ENCODE measurements around the gene UBE2E3. TPM values are rescaled to one million over a fixed set of nuclear protein-coding genes. Genes with fewer than 3 reads are reported as not detected.

The UBE2E3 gene
- polyA plus RNA-seq, 4 donors = 221 to 261 (median 242) TPM

DNA sequence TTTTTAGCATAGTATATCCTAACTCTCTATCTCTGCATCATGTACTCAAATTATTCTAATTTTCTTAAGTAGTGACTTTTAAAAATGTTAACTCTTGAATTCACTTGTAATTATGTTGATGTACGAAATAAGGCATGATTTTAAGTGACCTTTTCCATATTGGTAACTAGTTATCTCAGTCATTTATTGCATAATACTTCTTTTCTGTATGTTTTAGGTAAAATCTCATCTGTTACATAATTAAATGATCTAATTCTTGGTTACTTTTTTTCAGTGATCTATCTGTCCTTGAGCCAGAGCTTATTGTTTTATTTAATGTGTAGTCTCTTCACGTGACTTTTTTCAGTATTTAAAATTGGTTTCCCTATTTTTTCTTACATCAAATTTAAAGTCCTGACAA lies 4.8 kb upstream of the UBE2E3 start:
- DNase-seq (ENCODE audit: low read depth in 4 of 4, low spot score in 3 of 4) = no peak

DNA sequence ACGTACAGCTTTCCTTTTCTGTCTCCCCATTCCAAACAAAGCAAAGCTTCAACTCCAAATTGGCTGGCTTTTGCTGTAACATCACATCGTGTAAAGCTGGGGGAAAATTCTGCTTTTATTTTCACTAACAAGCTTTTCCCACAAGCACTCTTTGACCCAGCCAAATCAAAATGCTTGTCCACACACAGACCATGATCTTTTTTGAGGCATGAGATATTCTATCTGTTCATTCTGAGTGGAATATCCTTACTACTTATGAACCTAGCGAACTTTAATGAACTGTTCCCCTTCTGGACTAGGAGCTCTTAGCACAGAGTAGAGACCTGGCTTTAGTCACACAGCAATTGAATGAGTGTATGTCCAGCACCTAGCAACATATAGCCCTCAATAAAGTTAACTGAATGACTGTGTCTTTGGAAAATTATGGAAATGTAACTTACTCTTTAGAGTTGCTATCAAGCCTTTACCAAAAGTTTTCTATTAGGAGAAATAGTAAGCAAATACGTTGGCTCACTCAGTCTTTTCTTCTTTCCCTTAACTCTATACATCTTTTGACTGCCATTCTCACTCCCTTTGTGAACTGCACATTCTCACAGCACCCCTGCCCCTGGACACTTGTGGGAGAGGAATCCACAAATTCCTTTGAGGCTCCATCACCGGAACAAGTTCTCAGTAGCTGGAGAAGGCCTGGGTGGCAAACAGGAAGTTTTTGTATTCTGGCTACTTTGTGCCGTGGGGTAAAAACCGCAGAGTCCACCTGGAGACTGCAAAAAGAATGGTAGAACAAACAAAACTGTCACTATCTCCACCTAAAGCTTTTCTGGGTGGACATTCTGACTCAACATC lies 1.3 kb upstream of the UBE2E3 start:
- no peak for DNase-seq (ENCODE audit: low read depth in 4 of 4, low spot score in 3 of 4)

DNA sequence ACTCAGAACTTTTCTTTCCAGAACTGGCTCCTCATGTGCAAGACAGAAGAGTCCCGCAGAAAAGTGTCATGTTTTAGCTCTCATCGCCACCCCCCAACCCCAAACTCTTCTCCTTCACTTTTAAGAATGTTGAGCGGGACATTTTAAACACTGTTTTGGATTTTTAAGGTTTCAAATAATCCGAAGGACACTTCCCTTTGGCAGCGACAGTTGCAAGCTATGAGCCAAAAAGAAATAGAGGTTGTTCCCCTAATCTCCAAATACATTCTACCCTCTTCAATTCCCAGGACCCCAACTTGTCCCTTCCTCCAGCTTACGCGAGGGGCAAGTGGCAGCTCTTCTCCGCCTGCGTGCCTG lies 678 bp upstream of the UBE2E3 start:
- no peak for DNase-seq (ENCODE audit: low read depth in 4 of 4, low spot score in 3 of 4)

DNA sequence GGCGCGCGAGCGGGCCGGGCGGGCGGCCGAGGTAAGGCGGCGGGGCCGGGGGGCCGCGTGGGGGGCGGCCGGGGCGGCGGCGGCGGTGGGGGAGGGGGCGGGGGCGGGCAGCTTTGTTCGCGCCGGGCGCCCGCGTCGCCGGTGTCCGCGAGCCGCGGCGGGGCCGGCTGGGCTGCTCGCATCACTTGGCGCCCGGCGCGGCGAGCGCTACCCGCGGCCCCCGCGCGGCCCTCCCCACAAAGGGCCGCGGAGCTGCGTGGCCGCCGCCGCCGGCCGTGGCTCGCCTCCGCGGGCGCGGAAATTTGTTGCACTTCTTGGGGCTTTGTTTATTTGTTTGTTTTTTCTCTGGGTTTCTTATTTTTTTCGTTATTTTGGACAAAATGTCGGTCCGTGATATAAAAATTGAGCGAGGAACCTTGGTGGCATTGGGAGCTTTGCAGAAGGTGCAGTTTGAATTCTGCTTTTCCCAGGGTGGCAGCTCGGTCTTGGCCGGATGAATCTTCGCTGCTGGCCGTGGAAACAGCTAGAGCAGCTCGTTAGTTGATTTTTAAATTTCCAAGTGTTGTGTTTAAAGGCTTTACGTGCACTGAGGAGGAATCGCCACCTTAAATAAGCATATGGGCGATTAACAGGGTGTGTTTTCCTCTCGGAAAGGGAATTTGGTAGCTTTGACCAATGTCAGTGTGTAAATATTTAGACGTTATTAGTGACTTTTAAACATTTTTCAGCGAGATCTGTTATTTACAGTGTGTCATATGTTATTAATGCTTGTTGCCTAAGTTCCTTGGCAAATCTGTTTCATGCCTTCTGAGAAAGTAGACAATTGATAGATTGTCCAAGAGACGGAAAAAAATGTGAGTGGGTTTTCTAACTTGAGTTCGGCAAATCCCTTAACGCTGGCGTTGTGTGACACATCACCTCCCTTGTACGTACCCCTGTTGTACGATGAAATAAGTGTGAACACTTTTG lies 822 bp downstream of the UBE2E3 start:
- DNase-seq (ENCODE audit: low read depth in 4 of 4, low spot score in 3 of 4) = peak in 1 of 4 donors; percentile 32

DNA sequence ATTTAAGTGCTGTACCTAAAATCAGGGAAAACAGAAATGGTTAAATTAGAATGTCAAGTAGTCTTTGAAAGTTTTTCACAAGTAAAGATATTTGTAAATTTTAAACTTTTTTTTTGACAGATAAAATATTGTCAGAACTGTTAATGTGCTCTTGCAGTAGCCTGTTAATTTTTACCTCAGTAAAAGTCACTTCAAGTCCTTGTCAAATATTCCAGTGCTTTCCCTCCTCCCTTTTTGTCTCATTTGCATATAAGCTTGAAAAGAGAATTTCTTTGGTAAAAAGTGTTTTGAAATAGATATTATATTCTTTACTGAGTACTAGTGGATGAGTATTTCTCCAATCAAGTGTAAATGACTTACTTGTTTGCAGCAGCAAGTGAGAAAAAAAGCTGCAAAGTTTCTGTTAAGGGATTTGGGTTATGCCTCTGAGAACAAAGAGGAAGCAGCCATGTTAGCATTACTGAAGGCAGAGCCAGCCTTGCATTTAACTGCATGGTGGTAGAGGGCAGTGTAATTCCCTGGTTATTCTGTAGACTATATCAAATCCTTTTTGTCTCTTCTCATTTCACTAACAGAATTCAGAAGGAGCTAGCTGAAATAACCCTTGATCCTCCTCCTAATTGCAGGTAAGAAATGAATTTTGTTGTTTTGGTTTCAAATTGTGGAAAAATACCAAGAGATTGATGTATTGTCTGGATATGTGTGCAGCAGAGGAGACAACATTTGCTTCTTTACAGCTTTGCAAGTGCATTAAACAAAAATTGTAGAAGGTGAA lies 3.2 kb downstream of the UBE2E3 start:
- peak in 3 of 4 donors; percentile 48 to 59 (median 56) for DNase-seq (ENCODE audit: low read depth in 4 of 4, low spot score in 3 of 4)

DNA sequence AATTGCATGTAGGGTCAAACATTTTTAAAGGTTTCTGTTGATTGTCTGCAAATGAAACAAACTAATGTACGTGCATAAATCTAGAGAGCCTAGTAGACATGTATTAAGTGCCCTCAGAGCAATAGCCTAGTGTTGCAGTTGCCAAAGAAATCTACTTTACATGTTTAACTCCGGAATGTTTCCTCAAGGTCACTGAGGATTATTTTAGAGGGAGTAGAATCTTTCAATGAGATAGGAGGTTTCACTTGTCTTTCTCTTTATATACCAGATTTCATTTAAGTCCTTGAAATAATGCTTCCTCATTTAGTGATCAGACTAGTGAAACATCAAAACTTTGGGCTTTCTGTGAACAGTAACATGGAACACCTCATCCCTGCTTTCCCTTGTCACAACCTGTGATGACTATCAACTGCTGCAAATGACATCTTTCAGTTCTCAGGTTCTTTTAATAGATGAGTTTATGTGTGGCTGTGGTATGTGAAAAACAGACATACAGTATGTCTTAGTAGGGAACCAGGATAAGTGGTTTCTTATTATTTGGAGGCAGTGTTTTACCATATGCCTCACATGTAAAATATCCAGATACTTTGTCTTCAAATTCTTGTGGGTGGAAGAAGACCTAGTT lies 5.5 kb downstream of the UBE2E3 start:
- DNase-seq (ENCODE audit: low read depth in 4 of 4, low spot score in 3 of 4) = no peak

DNA sequence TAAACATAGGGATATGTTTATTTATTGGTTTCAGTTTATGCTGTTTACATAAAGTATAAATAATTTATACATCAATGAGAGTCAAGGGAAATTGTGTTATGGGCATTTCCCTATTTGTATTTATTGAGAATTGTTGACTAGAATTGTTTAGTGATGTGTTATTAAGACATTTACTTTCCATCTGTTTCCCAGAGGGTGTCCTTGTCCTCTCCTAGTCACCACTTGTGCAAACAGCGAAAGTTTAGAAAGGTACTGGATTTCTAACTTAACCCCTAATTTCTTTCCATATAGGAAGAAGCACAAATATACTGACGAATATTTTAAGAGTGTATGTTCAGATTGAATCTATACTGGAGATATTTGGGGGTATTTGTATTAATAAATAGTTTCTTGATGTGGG lies 6.7 kb downstream of the UBE2E3 start:
- DNase-seq (ENCODE audit: low read depth in 4 of 4, low spot score in 3 of 4) = no peak

DNA sequence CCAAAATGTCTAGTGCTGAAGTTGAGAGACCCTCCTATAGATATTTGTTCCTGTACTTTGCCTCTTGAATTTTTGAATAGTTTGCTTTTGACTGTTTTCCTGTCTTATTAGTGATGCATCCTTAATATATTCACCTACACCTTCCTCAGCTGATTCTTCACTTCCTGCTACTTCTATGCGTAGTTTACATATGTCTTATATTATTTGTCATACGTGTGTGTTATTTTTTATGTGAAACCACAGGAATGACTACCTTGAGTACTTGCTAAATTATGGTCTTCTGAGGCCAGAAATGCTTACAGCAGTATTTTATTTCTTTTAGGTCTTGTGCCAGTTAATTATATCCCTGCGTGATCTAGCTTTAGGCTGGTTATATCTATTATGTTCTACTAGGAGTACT lies 9.9 kb downstream of the UBE2E3 start:
- DNase-seq (ENCODE audit: low read depth in 4 of 4, low spot score in 3 of 4) = no peak

DNA sequence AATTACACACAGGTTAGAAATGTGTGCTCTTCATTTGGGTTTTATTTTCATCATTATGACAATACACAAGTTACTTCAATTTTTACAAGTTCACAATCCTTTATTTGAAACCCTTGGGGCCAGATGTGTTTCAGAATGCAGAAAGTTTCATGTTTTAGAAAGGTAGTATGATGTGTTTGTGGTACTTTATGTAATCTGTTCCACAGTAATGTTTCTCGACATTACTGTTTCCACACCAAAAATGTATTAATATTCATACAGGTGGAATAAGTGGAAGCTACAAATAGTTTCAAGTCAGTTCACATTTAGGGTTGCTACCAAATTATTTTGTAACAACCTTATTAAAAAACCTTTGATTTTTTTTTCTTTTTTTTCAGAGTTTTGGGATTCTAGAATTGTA lies 10.4 kb downstream of the UBE2E3 start:
- DNase-seq (ENCODE audit: low read depth in 4 of 4, low spot score in 3 of 4) = no peak

DNA sequence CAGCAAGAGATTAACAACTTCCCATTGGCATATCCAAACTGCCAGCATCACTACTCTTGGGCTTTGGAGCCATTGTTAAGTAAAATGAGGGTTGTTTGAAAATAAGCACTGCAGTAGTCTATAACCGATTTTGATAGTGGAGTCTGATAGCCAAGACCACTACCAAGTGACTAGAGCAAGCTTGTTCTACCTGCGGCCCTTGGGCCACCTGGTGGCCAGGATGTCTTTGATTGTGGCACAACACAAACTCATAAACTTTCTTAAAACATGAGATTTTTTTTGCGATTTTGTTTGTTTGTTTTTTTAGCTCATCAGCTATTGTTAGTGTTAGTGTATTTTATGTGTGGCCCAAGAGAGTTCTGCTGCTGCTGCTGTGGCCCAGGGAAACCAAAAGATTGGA lies 11.0 kb downstream of the UBE2E3 start:
- no peak for DNase-seq (ENCODE audit: low read depth in 4 of 4, low spot score in 3 of 4)

DNA sequence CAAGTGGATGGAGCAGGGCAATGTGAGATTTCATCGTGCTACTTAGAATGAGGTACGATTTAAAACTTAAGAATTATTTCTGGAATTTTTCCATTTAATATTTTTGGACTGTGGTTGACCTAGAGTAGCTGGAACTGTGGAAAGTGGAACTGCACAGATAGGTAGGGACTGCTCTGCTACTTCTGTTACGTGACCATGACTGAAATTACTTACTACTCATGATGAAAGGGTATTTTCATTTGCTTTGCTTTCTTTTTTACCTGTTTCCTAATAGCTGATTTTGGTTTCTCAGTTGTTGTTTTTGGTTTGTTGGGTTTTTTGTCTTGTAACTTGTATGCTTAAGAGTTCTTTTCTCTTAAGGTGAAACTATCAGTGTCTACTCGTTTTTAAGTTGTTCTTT lies 11.4 kb downstream of the UBE2E3 start:
- no peak for DNase-seq (ENCODE audit: low read depth in 4 of 4, low spot score in 3 of 4)

DNA sequence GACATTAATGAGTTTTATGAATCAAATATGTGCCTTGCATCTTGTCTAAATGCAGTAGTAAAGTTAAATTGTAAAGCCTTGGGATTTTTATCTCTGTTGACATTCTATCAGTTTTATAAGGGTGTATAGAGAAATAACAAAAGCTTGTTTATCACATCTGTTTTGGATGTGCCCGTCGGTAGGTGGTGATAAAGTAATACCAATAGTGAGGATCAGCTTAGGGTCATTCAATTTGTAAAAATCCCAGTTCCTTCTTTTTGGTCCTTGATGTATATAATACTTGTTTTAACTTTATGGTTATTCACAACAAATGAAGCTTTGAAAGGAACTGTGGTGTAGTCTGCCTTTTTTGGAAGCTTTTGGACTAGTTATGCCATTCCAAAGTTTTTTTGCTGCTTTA lies 12.6 kb downstream of the UBE2E3 start:
- no peak for DNase-seq (ENCODE audit: low read depth in 4 of 4, low spot score in 3 of 4)

DNA sequence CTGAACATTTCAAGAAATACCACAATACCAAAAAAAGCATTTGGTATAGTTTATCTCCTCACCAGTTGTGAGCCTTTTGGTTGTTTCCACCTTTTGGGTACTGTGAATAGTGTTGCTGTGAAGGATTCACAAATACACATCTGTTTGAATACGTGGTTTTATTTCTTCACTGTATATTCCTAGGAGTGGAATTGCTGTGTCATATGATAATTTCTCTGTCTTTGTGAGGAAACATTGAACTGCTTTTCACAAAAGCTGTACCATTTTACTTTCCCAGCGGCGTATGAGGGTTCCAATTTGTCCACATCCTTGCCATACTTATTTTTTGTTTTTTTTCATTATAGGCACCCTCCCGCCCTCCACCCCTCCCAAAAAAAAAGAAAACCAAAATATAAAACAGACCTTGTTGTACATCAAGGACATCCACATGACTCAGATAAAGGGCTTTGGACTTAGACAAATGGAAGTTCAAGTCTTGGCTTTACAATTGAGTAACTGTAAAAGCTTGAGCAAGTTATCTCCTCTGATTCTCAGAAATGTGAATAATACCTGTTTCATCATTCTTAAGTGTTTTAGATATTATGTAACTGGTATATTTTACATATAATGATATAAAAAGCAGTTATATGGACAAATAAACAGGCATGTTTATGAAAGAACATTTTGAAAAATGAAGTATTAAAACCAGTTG lies 19.0 kb downstream of the UBE2E3 start:
- DNase-seq (ENCODE audit: low read depth in 4 of 4, low spot score in 3 of 4) = no peak

DNA sequence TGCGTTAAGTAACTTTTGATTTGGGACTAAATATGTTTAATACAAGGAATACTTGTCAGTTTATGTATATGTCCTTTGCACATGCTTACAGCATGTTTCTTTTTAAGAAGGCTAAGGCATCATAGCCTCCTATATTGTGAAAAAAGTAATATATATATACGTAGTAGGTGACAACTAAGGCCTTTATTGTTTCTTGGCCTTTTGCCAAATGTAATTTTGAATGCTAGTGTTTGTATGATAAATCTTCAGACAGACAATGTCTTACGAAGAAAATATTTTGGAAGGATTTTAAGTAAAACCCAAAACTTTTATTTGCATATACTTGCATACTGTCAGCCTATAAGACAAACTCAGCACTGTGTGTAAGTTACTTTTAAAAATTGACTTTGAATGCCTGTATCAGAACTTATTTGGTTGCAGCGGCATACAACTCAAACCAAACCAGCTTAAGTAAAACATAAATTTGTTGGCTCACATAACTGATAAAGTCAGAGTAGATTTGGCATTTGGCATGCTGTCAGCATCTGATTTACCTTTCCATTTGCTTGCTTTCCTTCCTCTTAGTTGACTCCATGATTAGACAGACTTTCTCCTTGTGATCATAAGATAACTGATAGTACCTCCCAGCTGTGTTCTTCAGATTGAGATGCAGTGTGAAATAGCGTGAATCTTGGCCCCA lies 24.4 kb downstream of the UBE2E3 start:
- no peak for DNase-seq (ENCODE audit: low read depth in 4 of 4, low spot score in 3 of 4)

DNA sequence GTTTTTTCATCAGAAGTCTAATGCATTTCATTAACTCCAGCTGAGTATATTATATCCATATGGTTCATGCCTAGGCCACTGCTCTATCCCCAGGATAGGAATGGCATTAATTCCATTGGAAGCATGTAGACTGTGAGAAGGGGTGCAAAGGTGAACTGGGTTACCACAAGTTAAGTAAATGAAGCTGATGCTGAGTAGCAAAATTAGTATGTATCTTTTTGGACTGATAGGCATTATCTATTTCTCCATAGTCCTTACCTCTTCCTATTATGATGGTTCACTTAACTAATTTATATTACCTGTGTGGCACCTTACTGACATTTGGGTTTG lies 24.9 kb downstream of the UBE2E3 start:
- no peak for DNase-seq (ENCODE audit: low read depth in 4 of 4, low spot score in 3 of 4)

DNA sequence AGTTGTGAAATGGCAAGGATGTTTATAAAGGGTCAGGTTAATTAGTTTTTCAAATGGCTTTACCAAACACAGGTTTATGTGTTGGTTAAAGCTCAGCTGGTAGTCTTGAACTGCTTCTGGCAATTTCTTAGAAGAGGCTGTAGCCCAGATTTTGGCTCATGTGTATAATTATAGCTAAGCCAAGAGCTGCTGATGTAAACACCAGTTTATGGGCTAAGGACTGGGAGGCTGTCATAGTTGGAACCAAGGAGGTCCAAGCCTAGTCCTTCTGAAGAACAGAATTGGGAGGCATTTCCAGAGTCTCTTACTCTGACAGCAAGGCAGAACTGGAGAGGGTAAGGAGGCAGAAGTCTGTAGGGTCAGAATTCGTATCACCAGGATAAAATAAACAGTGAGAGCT lies 25.4 kb downstream of the UBE2E3 start:
- DNase-seq (ENCODE audit: low read depth in 4 of 4, low spot score in 3 of 4) = no peak

DNA sequence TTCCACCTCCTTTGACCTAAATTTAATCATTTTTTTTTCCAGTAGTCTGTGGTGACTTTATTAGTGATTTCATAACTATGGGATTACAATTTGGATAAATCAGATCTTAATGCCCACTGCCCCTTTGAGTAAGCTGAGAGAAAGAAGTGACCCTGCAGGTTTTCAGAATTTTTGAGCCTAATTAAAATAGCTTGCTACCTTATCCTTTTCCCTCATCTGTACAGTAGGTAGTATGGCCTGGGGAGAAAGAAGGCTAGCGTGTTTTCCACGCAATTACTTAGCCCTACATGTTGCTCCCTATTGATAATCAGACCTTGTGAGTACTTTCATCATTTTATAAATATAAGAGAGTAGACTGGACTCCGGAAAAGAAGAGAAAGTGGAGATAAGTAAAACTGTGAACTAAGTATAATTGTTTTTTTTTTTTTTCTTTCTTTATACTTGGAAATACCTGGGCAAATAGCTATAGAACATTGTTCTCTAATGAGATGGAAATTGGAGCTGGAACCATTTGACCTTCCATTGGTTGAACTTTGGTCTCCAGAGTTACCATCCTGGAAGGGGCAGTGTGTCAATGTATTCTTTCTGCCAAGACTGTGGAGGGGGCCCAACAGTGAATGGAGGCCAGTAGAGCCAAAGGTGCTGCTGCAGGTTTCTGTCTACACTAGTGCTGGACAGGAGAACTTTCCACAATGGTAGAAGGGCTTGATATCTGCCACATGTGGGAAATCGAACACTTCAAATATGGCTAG lies 26.9 kb downstream of the UBE2E3 start:
- DNase-seq (ENCODE audit: low read depth in 4 of 4, low spot score in 3 of 4) = no peak

DNA sequence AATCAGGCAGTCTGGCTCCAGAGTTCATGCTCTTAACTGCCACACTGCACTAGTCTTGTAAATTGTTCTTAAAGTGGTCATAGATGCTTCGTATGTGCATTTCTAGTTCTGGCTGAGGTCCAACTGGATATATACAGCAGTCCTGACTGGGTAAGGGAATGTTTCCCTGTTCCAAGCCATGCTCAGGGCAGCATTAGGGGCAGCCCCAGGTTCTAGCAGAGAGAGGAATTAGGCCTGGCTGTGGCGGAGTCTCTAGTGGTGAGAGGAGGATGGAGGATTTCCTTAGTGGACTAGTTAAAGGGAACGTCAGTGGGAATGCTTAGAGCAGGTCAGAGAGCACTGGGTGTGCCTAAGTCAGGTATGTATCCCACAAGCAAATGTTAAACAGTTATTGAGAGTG lies 28.0 kb downstream of the UBE2E3 start:
- no peak for DNase-seq (ENCODE audit: low read depth in 4 of 4, low spot score in 3 of 4)

Measured in right renal pelvis (tissue), 4 donors.